ENCODE measurements around the gene RASA2. TPM values are rescaled to one million over a fixed set of nuclear protein-coding genes. Genes with fewer than 3 reads are reported as not detected.
A peak's percentile ranks its signal among the peaks of the same experiment; 100 is the strongest.

Gene RASA2
- 20.0 and 21.7 TPM in 2 replicates for total RNA-seq

- Histone ChIP-seq H3K4me3 (ENCODE audit: insufficient read depth, low read length) (peak within 1 kb of the TSS; percentile 82), H2AFZ (ENCODE audit: low read length) (peak within 1 kb of the TSS; percentile 63), H3K4me1 (ENCODE audit: insufficient read depth, low read length) (peaks cover 35% of the 10 kb centered on the region), H3K27ac (ENCODE audit: low read depth, low read length) (peak within 1 kb of the TSS; percentile 83), H3K36me3 (ENCODE audit: insufficient read depth, low read length) (no peaks in the 10 kb centered on the region), H3K79me2 (ENCODE audit: insufficient read depth, low read length) (peaks cover 46% of the 10 kb centered on the region), H3K9me3 (ENCODE audit: low read depth, low read length) (no peaks in the 10 kb centered on the region), H3K4me2 (ENCODE audit: insufficient read depth, low read length) (peak within 1 kb of the TSS; percentile 93), H4K20me1 (ENCODE audit: insufficient read depth, low read length) (peaks cover 40% of the 10 kb centered on the region), H3K27me3 (ENCODE audit: insufficient read depth, low read length) (no peaks in the 10 kb centered on the region)
- DNase-seq (ENCODE audit: insufficient read length, low spot score, missing footprints): peak; percentile 97
- TF ChIP-seq CTCF (IDR thresholded peaks at IDR 0.05; ENCODE audit: extremely low read depth, low read depth, low read length): no peak
These were observed at the start of gene RASA2 for GRCh38 chr3:141486746-141487520. TSS of gene RASA2 (plus strand) at chr3:141487027. CDS start at chr3:141487084, 57 bp downstream.

- no peak for TF ChIP-seq CTCF (IDR thresholded peaks at IDR 0.05; ENCODE audit: extremely low read depth, low read depth, low read length)
- no peak overlapping the region for H2AFZ ChIP-seq (ENCODE audit: low read length)
- H3K79me2 ChIP-seq (ENCODE audit: insufficient read depth, low read length): peaks cover 58% of the 10 kb centered on the region
- H3K36me3 ChIP-seq (ENCODE audit: insufficient read depth, low read length): peaks cover 57% of the 10 kb centered on the region
- no peaks in the 10 kb centered on the region for H3K9me3 ChIP-seq (ENCODE audit: low read depth, low read length)
- H3K27ac ChIP-seq (ENCODE audit: low read depth, low read length): peak overlapping the region; percentile 37
- H4K20me1 ChIP-seq (ENCODE audit: insufficient read depth, low read length): no peaks in the 10 kb centered on the region
- H3K27me3 ChIP-seq (ENCODE audit: insufficient read depth, low read length): no peaks in the 10 kb centered on the region
- no peak overlapping the region for H3K4me2 ChIP-seq (ENCODE audit: insufficient read depth, low read length)
- no peak overlapping the region for H3K4me3 ChIP-seq (ENCODE audit: insufficient read depth, low read length)
- no peak for DNase-seq (ENCODE audit: insufficient read length, low spot score, missing footprints)
- H3K4me1 ChIP-seq (ENCODE audit: insufficient read depth, low read length): peaks cover 66% of the 10 kb centered on the region
These were observed 47.2 kb upstream of the RASA2 start for GRCh38 chr3:141439589-141439988.

- peaks cover 63% of the 10 kb centered on the region for H3K36me3 ChIP-seq (ENCODE audit: insufficient read depth, low read length)
- DNase-seq (ENCODE audit: insufficient read length, low spot score, missing footprints): no peak
- peaks cover 70% of the 10 kb centered on the region for H3K4me1 ChIP-seq (ENCODE audit: insufficient read depth, low read length)
- no peaks in the 10 kb centered on the region for H3K9me3 ChIP-seq (ENCODE audit: low read depth, low read length)
- H3K27me3 ChIP-seq (ENCODE audit: insufficient read depth, low read length): no peaks in the 10 kb centered on the region
- H2AFZ ChIP-seq (ENCODE audit: low read length): no peak overlapping the region
- no peak overlapping the region for H3K4me3 ChIP-seq (ENCODE audit: insufficient read depth, low read length)
- H3K27ac ChIP-seq (ENCODE audit: low read depth, low read length): peak overlapping the region; percentile 84
- no peak for TF ChIP-seq CTCF (IDR thresholded peaks at IDR 0.05; ENCODE audit: extremely low read depth, low read depth, low read length)
- H4K20me1 ChIP-seq (ENCODE audit: insufficient read depth, low read length): no peaks in the 10 kb centered on the region
- no peak overlapping the region for H3K4me2 ChIP-seq (ENCODE audit: insufficient read depth, low read length)
- peaks cover 64% of the 10 kb centered on the region for H3K79me2 ChIP-seq (ENCODE audit: insufficient read depth, low read length)
These were observed 45.9 kb upstream of the RASA2 start for GRCh38 chr3:141440942-141441341.
